Medulla oblongata (tissue), 1 donor: ENCODE results near the gene DNAH7.

Experiments
- DNase-seq: peaks from one replicate; pipeline ENCODE4 v3.0.0-alpha.2; 2015; ENCODE audit errors: extremely low spot score

The DNAH7 gene

GRCh38 chr2:195864316-195864715 lies 204.3 kb downstream of the DNAH7 start:
- DNase-seq: no peak

- no peak for DNase-seq
Observed at GRCh38 chr2:195863564-195863963, 205.1 kb downstream of the DNAH7 start.

GRCh38 chr2:195863121-195863520 lies 205.5 kb downstream of the DNAH7 start:
- no peak for DNase-seq

GRCh38 chr2:195861821-195862220 lies 206.8 kb downstream of the DNAH7 start:
- DNase-seq: no peak

GRCh38 chr2:195859513-195859912 lies 209.1 kb downstream of the DNAH7 start:
- DNase-seq: no peak

GRCh38 chr2:195857132-195857531 lies 211.5 kb downstream of the DNAH7 start:
- DNase-seq: no peak

- no peak for DNase-seq
Observed at GRCh38 chr2:195850764-195851163, 217.9 kb downstream of the DNAH7 start.

GRCh38 chr2:195848119-195848899 lies 220.3 kb downstream of the DNAH7 start:
- DNase-seq: no peak

GRCh38 chr2:195842932-195843331 lies 225.7 kb downstream of the DNAH7 start:
- no peak for DNase-seq

GRCh38 chr2:195838002-195838401 lies 230.6 kb downstream of the DNAH7 start:
- DNase-seq: no peak

- DNase-seq: no peak
Observed at GRCh38 chr2:195836002-195836401, 232.6 kb downstream of the DNAH7 start.

- DNase-seq: no peak
Observed at GRCh38 chr2:195834836-195835235, 233.8 kb downstream of the DNAH7 start.

- DNase-seq: no peak
Observed at GRCh38 chr2:195830968-195831950, 237.4 kb downstream of the DNAH7 start.

GRCh38 chr2:195824478-195824877 lies 244.2 kb downstream of the DNAH7 start:
- no peak for DNase-seq

GRCh38 chr2:195823206-195823605 lies 245.4 kb downstream of the DNAH7 start:
- DNase-seq: no peak

- DNase-seq: no peak
Observed at GRCh38 chr2:195821566-195821932, 247.1 kb downstream of the DNAH7 start.

GRCh38 chr2:195820867-195821565 lies 247.6 kb downstream of the DNAH7 start:
- DNase-seq: no peak

GRCh38 chr2:195820373-195820772 lies 248.3 kb downstream of the DNAH7 start:
- DNase-seq: no peak

- DNase-seq: no peak
Observed at GRCh38 chr2:195819276-195819675, 249.4 kb downstream of the DNAH7 start.

- no peak for DNase-seq
Observed at GRCh38 chr2:195818526-195818925, 250.1 kb downstream of the DNAH7 start.

- DNase-seq: no peak
Observed at GRCh38 chr2:195818106-195818505, 250.5 kb downstream of the DNAH7 start.

- DNase-seq: no peak
Observed at GRCh38 chr2:195815083-195815482, 253.6 kb downstream of the DNAH7 start.
